Mammary epithelial cell (primary cell): ENCODE results near the gene AACS.

Experiments used
- CTCF ChIP-seq, 2 donors: IDR thresholded peaks in 1 of 2; conservative IDR thresholded peaks in 1 of 2; 2 replicates each; pipeline ENCODE4 v1.5.1; 2011 to 2012; ENCODE audit warnings: inconsistent platforms in 2 of 2, low read length in 2 of 2, mild to moderate bottlenecking in 2 of 2, control low read depth in 1 of 2, low read depth in 1 of 2; ENCODE audit not compliant: insufficient read depth in 1 of 2; ENCODE audit errors: extremely low read depth in 1 of 2
- EZH2 ChIP-seq: IDR thresholded peaks from 2 replicates; pipeline ENCODE4 v1.6.1; 2012; ENCODE audit warnings: low read length, inconsistent platforms, borderline replicate concordance

GRCh38 chr12:125189015-125189414 lies 123.8 kb downstream of the AACS start:
- no peak for TF ChIP-seq CTCF (conservative IDR thresholded peaks at IDR 0.05 in 1 of 2, IDR thresholded peaks at IDR 0.05 in 1 of 2; ENCODE audit: extremely low read depth in 1 of 2, insufficient read depth in 1 of 2, low read depth in 1 of 2, low read length in 2 of 2)
- peak; percentile 56 for TF ChIP-seq EZH2
